B cell (primary cell): ENCODE data around the gene ERC2. TPM values are rescaled to one million over a fixed set of nuclear protein-coding genes. Genes with fewer than 3 reads are reported as not detected.

Experiments
- ATAC-seq: fragments of 200-7000 bp; cut with Tn5 transposase; one replicate; pipeline ENCODE4 v1.10.0; 2021; ENCODE audit warnings: low read depth, mild to moderate bottlenecking, moderate number of reproducible peaks, moderate library complexity
- CTCF ChIA-PET: fragments of 350-600 bp; sonication (Branson Sonifier 250); formaldehyde crosslinking; loops from one replicate; lab custom pipeline; 2021; ENCODE audit warnings: antibody characterized with exemption, inconsistent platforms; lab: Charles Lee
- POLR2A ChIA-PET: fragments of 350-600 bp; sonication (Branson Sonifier 250); formaldehyde crosslinking; loops from one replicate; lab custom pipeline; 2021; ENCODE audit warnings: antibody characterized with exemption; lab: Charles Lee
- DNase-seq: peaks from one replicate; pipeline ENCODE4 v3.0.0; 2013
- H2AFZ ChIP-seq: 2 replicates; pipeline ENCODE4 v1.6.1; 2012; ENCODE audit warnings: mild to moderate bottlenecking, low read depth, low read length; ENCODE audit not compliant: insufficient read depth, poor library complexity, severe bottlenecking
- H3K27ac ChIP-seq, 2 donors: 1 replicate in 1 of 2; 2 replicates in 1 of 2; pipeline ENCODE4 v1.5.1; 2012 to 2013; ENCODE audit warnings: low read length in 2 of 2, mild to moderate bottlenecking in 2 of 2, moderate library complexity in 1 of 2
- H3K27me3 ChIP-seq, 4 experiments: fragments of 200-600 bp in 1 of 4; sonication (generic) in 1 of 4; replicated peaks in 1 of 4; 1 replicate in 2 of 4; 2 replicates in 2 of 4; pipeline versions ENCODE4 v1.6.1 to v1.7.0; 2013 to 2016; ENCODE audit warnings: low read length in 3 of 4, mild to moderate bottlenecking in 2 of 4, mixed read lengths in 1 of 4, moderate library complexity in 1 of 4; ENCODE audit not compliant: insufficient read depth in 4 of 4, control insufficient read depth in 3 of 4; ENCODE audit errors: control extremely low read depth in 1 of 4
- H3K36me3 ChIP-seq, 2 experiments: replicated peaks in 1 of 2; 1 replicate in 1 of 2; 2 replicates in 1 of 2; pipeline versions ENCODE4 v1.6.1 to v1.7.1; 2013; ENCODE audit warnings: low read length in 1 of 2; ENCODE audit not compliant: insufficient read depth in 2 of 2, control insufficient read depth in 1 of 2; ENCODE audit errors: control extremely low read depth in 1 of 2, extremely low read depth in 1 of 2
- H3K4me1 ChIP-seq, 2 donors: fragments of 200-600 bp in 1 of 2; sonication (generic) in 1 of 2; 1 replicate in 1 of 2; 2 replicates in 1 of 2; pipeline versions ENCODE4 v1.5.1 to v1.6.1; 2013 to 2017; ENCODE audit warnings: low read length in 2 of 2; ENCODE audit not compliant: control insufficient read depth in 2 of 2, insufficient read depth in 2 of 2
- H3K4me2 ChIP-seq: replicated peaks from 2 replicates; pipeline ENCODE3; 2012; ENCODE audit warnings: mild to moderate bottlenecking, low read depth, low read length; ENCODE audit not compliant: poor library complexity, severe bottlenecking
- H3K4me3 ChIP-seq, 5 experiments: fragments of 200-600 bp in 1 of 5; sonication (generic) in 1 of 5; 1 replicate in 3 of 5; 2 replicates in 2 of 5; pipeline versions ENCODE4 v1.5.1 to v1.7.0; 2011 to 2016; ENCODE audit warnings: low read length in 4 of 5, mild to moderate bottlenecking in 4 of 5, low read depth in 2 of 5, control low read depth in 1 of 5, moderate library complexity in 1 of 5; ENCODE audit not compliant: insufficient read depth in 1 of 5; ENCODE audit errors: control extremely low read depth in 1 of 5, extremely low read depth in 1 of 5
- H3K79me2 ChIP-seq: fragments of 200-600 bp; sonication (generic); one replicate; pipeline ENCODE4 v1.6.0; 2016; ENCODE audit warnings: low read length; ENCODE audit not compliant: control insufficient read depth, insufficient read depth
- H3K9ac ChIP-seq: fragments of 200-600 bp; sonication (generic); 2 replicates; pipeline ENCODE4 v1.6.1; 2017; ENCODE audit warnings: mild to moderate bottlenecking, low read length, moderate library complexity
- H3K9me3 ChIP-seq, 3 donors: one replicate each; pipeline versions ENCODE4 v1.6.1 to v1.7.1; 2013; ENCODE audit warnings: low read length in 2 of 3; ENCODE audit not compliant: control insufficient read depth in 2 of 3, insufficient read depth in 1 of 3; ENCODE audit errors: control extremely low read depth in 1 of 3
- H4K20me1 ChIP-seq: 2 replicates; pipeline ENCODE4 v1.6.0; 2012; ENCODE audit warnings: mild to moderate bottlenecking, low read length; ENCODE audit not compliant: insufficient read depth, control insufficient read depth, poor library complexity, severe bottlenecking
- H3K27ac Mint-ChIP-seq: one replicate; pipeline ENCODE4 v1.8.0; 2021; ENCODE audit warnings: mixed read lengths
- H3K27me3 Mint-ChIP-seq: one replicate; pipeline ENCODE4 v1.8.0; 2021; ENCODE audit warnings: mixed read lengths
- H3K4me1 Mint-ChIP-seq: one replicate; pipeline ENCODE4 v1.8.0; 2021; ENCODE audit warnings: mixed read lengths
- H3K4me3 Mint-ChIP-seq: one replicate; pipeline ENCODE4 v1.8.0; 2021; ENCODE audit warnings: mixed read lengths
- H3K9me3 Mint-ChIP-seq: one replicate; pipeline ENCODE4 v1.8.0; 2022; ENCODE audit warnings: mixed read lengths; ENCODE audit not compliant: insufficient read depth
- EZH2 ChIP-seq: IDR thresholded peaks from 2 replicates; pipeline ENCODE4 v1.6.1; 2012; ENCODE audit warnings: borderline replicate concordance, low read depth, mild to moderate bottlenecking, moderate library complexity, low read length; ENCODE audit not compliant: insufficient read depth, poor library complexity, severe bottlenecking
- WGBS: methylation state at CpG from one replicate; pipeline ENCODE4 v1.1.5; 2013; ENCODE audit warnings: missing lambda C conversion rate; ENCODE audit not compliant: insufficient coverage; 5-methylcytosine and 5-hydroxymethylcytosine counted together
- intact Hi-C: fragments of 100-400 bp; cut with micrococcal nuclease; formaldehyde crosslinking; loops from one replicate; pipeline ENCODE4 v1.10.0; 2022
- polyA plus RNA-seq: library from polyadenylated mRNA; depleted of rRNA; stranded (reverse); fragments of >200 nt; gene quantifications from 2 replicates; pipeline ENCODE4 v1.2.3, GENCODE V29; 2012
- total RNA-seq, 2 donors: library from RNA; stranded (reverse); fragments of 120-200 nt in 1 of 2; gene quantifications; 1 replicate in 1 of 2; 2 replicates in 1 of 2; pipeline versions ENCODE4 v1.2.3 to v1.2.4, GENCODE V29; 2013 to 2022
- TF ChIP-seq, protein P1 (sequence below): fragments of 200-600 bp; IDR thresholded peaks from one replicate; pipeline ENCODE4 v1.8.0; 2022; ENCODE audit warnings: antibody characterized with exemption, mild to moderate bottlenecking

Gene ERC2
- total and polyA plus RNA-seq, 2 donors (not counting 1 experiment from before 2014, with no cell fraction given): not detected

DNA sequence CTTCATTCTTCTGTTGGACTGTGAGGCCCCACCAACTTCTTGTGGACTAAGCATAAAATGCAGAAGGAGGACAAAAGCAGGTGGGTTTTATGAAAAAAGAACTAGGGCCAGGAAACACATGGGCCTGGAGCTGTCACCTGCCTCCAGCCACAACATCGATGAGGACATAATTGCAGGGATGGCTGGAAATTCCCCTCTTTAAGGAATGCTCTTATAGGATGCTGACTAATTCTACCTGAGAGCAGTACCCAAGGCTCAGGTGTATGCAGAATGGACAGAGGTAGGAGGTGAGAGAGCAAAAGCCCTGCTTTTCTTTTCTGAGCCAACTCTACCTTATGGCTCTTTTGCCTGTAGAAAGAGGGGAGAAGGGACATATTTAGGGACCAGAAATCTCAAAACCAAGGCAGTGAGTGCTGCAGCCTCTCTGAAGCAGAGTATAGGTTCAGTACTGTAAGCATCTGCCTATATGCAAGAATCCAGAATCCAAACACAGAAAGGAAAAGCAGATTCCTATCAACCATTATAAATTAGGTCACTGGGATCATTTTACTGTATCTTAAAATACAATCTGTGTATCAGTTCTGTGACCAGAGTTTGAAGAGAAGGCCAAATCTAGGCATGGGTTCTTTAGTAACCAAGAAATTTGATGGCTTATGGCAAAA is 775.8 kb downstream of the ERC2 start:
- Mint-ChIP-seq H3K27ac (no peak overlapping the region), H3K27me3 (no peaks in the 10 kb centered on the region), H3K4me1 (peaks cover 2% of the 10 kb centered on the region), H3K9me3 (no peaks in the 10 kb centered on the region), H3K4me3 (no peak overlapping the region)
- no peaks in the 10 kb centered on the region for H3K4me1 ChIP-seq
- no peak overlapping the region for H3K9ac ChIP-seq
- TF ChIP-seq EZH2: no peak
- TF ChIP-seq, protein P1, sequence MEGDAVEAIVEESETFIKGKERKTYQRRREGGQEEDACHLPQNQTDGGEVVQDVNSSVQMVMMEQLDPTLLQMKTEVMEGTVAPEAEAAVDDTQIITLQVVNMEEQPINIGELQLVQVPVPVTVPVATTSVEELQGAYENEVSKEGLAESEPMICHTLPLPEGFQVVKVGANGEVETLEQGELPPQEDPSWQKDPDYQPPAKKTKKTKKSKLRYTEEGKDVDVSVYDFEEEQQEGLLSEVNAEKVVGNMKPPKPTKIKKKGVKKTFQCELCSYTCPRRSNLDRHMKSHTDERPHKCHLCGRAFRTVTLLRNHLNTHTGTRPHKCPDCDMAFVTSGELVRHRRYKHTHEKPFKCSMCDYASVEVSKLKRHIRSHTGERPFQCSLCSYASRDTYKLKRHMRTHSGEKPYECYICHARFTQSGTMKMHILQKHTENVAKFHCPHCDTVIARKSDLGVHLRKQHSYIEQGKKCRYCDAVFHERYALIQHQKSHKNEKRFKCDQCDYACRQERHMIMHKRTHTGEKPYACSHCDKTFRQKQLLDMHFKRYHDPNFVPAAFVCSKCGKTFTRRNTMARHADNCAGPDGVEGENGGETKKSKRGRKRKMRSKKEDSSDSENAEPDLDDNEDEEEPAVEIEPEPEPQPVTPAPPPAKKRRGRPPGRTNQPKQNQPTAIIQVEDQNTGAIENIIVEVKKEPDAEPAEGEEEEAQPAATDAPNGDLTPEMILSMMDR: no peak
- no peaks in the 10 kb centered on the region for H3K79me2 ChIP-seq
- H3K27ac ChIP-seq: no peak overlapping the region
- no peaks in the 10 kb centered on the region for H3K36me3 ChIP-seq
- intact Hi-C loops: no loop called here
- 38% methylated on average over 1 of the region's 1 CpG for WGBS
- H2AFZ ChIP-seq: no peak overlapping the region
- no peaks in the 10 kb centered on the region for H4K20me1 ChIP-seq
- no peak overlapping the region for H3K4me2 ChIP-seq
- ChIA-PET POLR2A (no interaction called here), CTCF (no interaction called here)
- no peak overlapping the region for H3K4me3 ChIP-seq
- H3K9me3 ChIP-seq: no peaks in the 10 kb centered on the region
- H3K27me3 ChIP-seq: no peaks in the 10 kb centered on the region
- DNase-seq (no peak), ATAC-seq (no peak)

DNA sequence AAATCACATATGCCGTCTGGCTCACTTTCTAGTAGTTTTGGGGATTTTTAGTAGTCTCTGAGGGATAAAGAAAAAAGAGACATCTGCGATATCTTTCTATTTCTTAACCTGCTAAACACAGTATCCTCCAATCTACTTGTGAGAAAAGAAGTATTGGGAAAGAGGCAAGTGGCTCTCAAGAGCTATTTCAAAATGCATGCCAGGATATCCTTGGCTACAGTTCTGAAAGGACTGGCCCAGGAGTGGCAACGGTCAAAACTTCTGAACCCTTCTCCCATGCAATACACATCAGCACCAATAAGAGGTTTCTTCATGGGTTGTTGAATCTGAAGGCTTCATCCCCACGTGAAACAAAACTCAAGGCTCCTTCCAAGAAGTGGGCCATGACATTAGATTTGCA is 777.1 kb downstream of the ERC2 start:
- H3K4me2 ChIP-seq: no peak overlapping the region
- Mint-ChIP-seq H3K27ac (no peak overlapping the region), H3K4me3 (no peak overlapping the region), H3K4me1 (peaks cover 2% of the 10 kb centered on the region), H3K27me3 (no peaks in the 10 kb centered on the region), H3K9me3 (no peaks in the 10 kb centered on the region)
- TF ChIP-seq, protein P1: no peak
- TF ChIP-seq EZH2: no peak
- H3K4me1 ChIP-seq: no peaks in the 10 kb centered on the region
- no peak overlapping the region for H3K4me3 ChIP-seq
- intact Hi-C loops: no loop called here
- DNase-seq (no peak), ATAC-seq (no peak)
- H3K36me3 ChIP-seq: no peaks in the 10 kb centered on the region
- H4K20me1 ChIP-seq: no peaks in the 10 kb centered on the region
- WGBS: no CpG with 5 or more reads among the region's 4 CpGs
- CTCF ChIA-PET: no interaction called here
- no peaks in the 10 kb centered on the region for H3K79me2 ChIP-seq
- no peaks in the 10 kb centered on the region for H3K27me3 ChIP-seq
- H3K9me3 ChIP-seq: no peaks in the 10 kb centered on the region
- POLR2A ChIA-PET: no interaction called here
- no peak overlapping the region for H3K27ac ChIP-seq
- no peak overlapping the region for H3K9ac ChIP-seq
- H2AFZ ChIP-seq: no peak overlapping the region
